HepG2 (cell line): Measurements from ENCODE around the gene PELI2. TPM values are rescaled to one million over a fixed set of nuclear protein-coding genes. Genes with fewer than 3 reads are reported as not detected.

Experiments used
- BHLHE40 ChIP-seq: IDR thresholded peaks from 2 replicates; pipeline ENCODE4 v1.6.1; 2011; ENCODE audit warnings: low read length, improper control_type of control experiment
- BRCA1 ChIP-seq: sonication (generic); formaldehyde crosslinking; IDR thresholded peaks from 2 replicates; pipeline ENCODE4 v1.4.0; 2020; ENCODE audit warnings: missing genetic modification reagents
- CBX1 ChIP-seq: IDR thresholded peaks from one replicate; pipeline ENCODE4 v1.6.1; 2016; ENCODE audit warnings: antibody characterized with exemption, low read depth
- EED ChIP-seq: sonication (generic); formaldehyde crosslinking; IDR thresholded peaks from 2 replicates; pipeline ENCODE4 v1.5.0; 2020; ENCODE audit warnings: mild to moderate bottlenecking, missing genetic modification reagents
- ELF1 ChIP-seq: sonication (generic); formaldehyde crosslinking; IDR thresholded peaks from 2 replicates; pipeline ENCODE4 v1.4.0; 2020; ENCODE audit warnings: missing genetic modification reagents
- HHEX ChIP-seq: IDR thresholded peaks from 2 replicates; pipeline ENCODE4 v1.6.1; 2016; ENCODE audit warnings: control low read depth
- KDM6A ChIP-seq: IDR thresholded peaks from 2 replicates; pipeline ENCODE4 v1.6.1; 2016; ENCODE audit warnings: low read depth
- SETDB1 ChIP-seq: sonication (generic); formaldehyde crosslinking; IDR thresholded peaks from 2 replicates; pipeline ENCODE4 v1.5.1; 2020; ENCODE audit warnings: missing genetic modification reagents, mild to moderate bottlenecking, borderline replicate concordance
- XBP1 ChIP-seq: sonication (generic); formaldehyde crosslinking; IDR thresholded peaks from 2 replicates; pipeline ENCODE4 v1.5.0; 2020; ENCODE audit warnings: missing genetic modification reagents
- ZFX ChIP-seq: sonication (generic); formaldehyde crosslinking; IDR thresholded peaks from 2 replicates; pipeline ENCODE4 v1.4.0; 2020; ENCODE audit warnings: mild to moderate bottlenecking, low read depth, missing genetic modification reagents, moderate library complexity
- ZNF775 ChIP-seq: sonication (generic); formaldehyde crosslinking; IDR thresholded peaks from 2 replicates; pipeline ENCODE4 v1.4.0; 2020; ENCODE audit warnings: missing genetic modification reagents, mild to moderate bottlenecking, moderate library complexity, borderline replicate concordance
- ZSCAN31 ChIP-seq: sonication (generic); formaldehyde crosslinking; IDR thresholded peaks from 2 replicates; pipeline ENCODE4 v1.5.0; 2020; ENCODE audit warnings: low read depth, mild to moderate bottlenecking, missing genetic modification reagents
- polyA plus RNA-seq, 8 experiments: library from polyadenylated mRNA; depleted of rRNA in 3 of 8; stranded (reverse) in 7 of 8; unstranded in 1 of 8; fragments of >200 nt; fragmentation: Illumina TruSeq in 4 of 8; extraction: Trizol in 4 of 8; gene quantifications; 2 replicates each; pipeline versions ENCODE4 v1.2.1 to v1.2.3, GENCODE V29; 2011 to 2016; ENCODE audit warnings: low read depth in 4 of 8, missing spikeins in 1 of 8, mixed read lengths in 1 of 8; ENCODE audit not compliant: insufficient read depth in 1 of 8
- total RNA-seq, 5 experiments: library from RNA; depleted of rRNA; stranded (reverse); fragments of >200 nt; fragmentation: Illumina TruSeq; extraction: Trizol; gene quantifications; 2 replicates each; pipeline ENCODE4 v1.2.3, GENCODE V29; 2016; ENCODE audit warnings: low read depth in 1 of 5
- TF ChIP-seq, protein P1 (sequence below): sonication (generic); formaldehyde crosslinking; IDR thresholded peaks from 2 replicates; pipeline ENCODE4 v1.5.1; 2020; ENCODE audit warnings: mild to moderate bottlenecking, missing genetic modification reagents, moderate library complexity
- TF ChIP-seq, protein P2 (sequence below): sonication (generic); formaldehyde crosslinking; IDR thresholded peaks from 2 replicates; pipeline ENCODE4 v1.5.1; 2020; ENCODE audit warnings: mild to moderate bottlenecking, missing genetic modification reagents, borderline replicate concordance
- TF ChIP-seq, protein P3 (sequence below): sonication (generic); formaldehyde crosslinking; IDR thresholded peaks from 2 replicates; pipeline ENCODE4 v1.5.0; 2020; ENCODE audit warnings: missing genetic modification reagents
- TF ChIP-seq, protein P4 (sequence below): sonication (generic); formaldehyde crosslinking; IDR thresholded peaks from 2 replicates; pipeline ENCODE4 v1.4.0; 2020; ENCODE audit warnings: missing genetic modification reagents

Gene PELI2
- total and polyA plus RNA-seq, 2 of the 13 experiments (the other 11 are each of a cell fraction or from before 2014, with no cell fraction given): 0.07 TPM; not detected in 1

DNA sequence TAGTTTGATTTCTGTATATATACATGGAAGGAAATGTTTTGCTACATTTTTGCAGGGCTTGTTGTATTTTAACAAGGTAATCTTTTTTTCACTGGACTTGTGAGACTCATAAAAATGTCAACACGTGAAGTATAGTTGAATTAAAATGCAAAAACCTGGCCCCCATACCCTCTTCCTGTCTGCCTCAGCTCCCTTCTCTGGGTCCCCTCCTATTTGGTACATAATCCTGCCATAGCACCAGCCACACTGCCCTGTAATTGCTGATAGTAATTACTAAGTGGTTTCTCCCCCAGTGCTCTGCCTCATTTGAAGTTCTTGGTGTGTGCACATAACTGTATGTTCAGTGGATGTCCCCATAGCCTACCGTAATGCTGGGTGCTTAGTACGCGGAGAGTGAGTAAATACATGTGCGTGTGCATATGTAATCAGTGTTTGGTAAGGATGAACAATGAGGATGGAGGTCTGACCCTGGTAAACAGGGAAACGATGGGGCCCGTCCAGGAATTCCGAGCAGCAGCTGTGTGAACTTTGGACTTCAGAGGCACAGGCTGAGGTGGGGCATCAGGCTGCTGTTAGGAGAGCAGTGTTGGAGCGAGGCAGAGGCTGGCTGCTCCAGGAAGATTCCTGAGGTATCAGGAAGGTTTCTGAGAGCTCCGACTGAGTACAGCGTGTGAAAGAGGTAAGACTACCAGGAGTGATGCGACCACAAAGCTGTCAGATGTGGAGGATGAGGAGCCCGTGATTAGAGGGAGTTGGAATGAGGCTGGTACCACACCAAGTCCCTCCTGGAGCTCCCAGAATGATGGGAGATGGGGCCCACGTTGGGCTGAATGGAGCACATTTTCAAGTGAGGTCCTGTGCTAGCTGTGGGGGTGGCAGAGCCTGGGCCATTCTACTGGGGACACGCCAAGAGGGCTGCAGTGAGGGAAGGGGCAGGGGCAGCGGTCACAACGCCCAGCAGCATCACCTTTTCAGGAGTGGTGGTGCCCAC is 106.8 kb downstream of the PELI2 start (continued):
- TF ChIP-seq BHLHE40 (peak; percentile 69), BRCA1 (CRISPR knock-in tag) (no peak), SETDB1 (no peak), EED (CRISPR knock-in tag) (no peak), KDM6A (peak; percentile 87), XBP1 (CRISPR knock-in tag) (no peak), ZSCAN31 (CRISPR knock-in tag) (no peak), HHEX (CRISPR knock-in tag) (0 out of 2 replicates have a peak, but pooled peaks have one; percentile 35), ELF1 (0 out of 2 replicates have a peak, but pooled peaks have one; percentile 10), ZFX (no peak), ZNF775 (CRISPR knock-in tag) (no peak), CBX1 (no peak)
- TF ChIP-seq, protein P1, sequence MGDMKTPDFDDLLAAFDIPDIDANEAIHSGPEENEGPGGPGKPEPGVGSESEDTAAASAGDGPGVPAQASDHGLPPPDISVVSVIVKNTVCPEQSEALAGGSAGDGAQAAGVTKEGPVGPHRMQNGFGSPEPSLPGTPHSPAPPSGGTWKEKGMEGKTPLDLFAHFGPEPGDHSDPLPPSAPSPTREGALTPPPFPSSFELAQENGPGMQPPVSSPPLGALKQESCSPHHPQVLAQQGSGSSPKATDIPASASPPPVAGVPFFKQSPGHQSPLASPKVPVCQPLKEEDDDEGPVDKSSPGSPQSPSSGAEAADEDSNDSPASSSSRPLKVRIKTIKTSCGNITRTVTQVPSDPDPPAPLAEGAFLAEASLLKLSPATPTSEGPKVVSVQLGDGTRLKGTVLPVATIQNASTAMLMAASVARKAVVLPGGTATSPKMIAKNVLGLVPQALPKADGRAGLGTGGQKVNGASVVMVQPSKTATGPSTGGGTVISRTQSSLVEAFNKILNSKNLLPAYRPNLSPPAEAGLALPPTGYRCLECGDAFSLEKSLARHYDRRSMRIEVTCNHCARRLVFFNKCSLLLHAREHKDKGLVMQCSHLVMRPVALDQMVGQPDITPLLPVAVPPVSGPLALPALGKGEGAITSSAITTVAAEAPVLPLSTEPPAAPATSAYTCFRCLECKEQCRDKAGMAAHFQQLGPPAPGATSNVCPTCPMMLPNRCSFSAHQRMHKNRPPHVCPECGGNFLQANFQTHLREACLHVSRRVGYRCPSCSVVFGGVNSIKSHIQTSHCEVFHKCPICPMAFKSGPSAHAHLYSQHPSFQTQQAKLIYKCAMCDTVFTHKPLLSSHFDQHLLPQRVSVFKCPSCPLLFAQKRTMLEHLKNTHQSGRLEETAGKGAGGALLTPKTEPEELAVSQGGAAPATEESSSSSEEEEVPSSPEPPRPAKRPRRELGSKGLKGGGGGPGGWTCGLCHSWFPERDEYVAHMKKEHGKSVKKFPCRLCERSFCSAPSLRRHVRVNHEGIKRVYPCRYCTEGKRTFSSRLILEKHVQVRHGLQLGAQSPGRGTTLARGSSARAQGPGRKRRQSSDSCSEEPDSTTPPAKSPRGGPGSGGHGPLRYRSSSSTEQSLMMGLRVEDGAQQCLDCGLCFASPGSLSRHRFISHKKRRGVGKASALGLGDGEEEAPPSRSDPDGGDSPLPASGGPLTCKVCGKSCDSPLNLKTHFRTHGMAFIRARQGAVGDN (CRISPR knock-in tag): 0 out of 2 replicates have a peak, but pooled peaks have one; percentile 18
- TF ChIP-seq, protein P2, sequence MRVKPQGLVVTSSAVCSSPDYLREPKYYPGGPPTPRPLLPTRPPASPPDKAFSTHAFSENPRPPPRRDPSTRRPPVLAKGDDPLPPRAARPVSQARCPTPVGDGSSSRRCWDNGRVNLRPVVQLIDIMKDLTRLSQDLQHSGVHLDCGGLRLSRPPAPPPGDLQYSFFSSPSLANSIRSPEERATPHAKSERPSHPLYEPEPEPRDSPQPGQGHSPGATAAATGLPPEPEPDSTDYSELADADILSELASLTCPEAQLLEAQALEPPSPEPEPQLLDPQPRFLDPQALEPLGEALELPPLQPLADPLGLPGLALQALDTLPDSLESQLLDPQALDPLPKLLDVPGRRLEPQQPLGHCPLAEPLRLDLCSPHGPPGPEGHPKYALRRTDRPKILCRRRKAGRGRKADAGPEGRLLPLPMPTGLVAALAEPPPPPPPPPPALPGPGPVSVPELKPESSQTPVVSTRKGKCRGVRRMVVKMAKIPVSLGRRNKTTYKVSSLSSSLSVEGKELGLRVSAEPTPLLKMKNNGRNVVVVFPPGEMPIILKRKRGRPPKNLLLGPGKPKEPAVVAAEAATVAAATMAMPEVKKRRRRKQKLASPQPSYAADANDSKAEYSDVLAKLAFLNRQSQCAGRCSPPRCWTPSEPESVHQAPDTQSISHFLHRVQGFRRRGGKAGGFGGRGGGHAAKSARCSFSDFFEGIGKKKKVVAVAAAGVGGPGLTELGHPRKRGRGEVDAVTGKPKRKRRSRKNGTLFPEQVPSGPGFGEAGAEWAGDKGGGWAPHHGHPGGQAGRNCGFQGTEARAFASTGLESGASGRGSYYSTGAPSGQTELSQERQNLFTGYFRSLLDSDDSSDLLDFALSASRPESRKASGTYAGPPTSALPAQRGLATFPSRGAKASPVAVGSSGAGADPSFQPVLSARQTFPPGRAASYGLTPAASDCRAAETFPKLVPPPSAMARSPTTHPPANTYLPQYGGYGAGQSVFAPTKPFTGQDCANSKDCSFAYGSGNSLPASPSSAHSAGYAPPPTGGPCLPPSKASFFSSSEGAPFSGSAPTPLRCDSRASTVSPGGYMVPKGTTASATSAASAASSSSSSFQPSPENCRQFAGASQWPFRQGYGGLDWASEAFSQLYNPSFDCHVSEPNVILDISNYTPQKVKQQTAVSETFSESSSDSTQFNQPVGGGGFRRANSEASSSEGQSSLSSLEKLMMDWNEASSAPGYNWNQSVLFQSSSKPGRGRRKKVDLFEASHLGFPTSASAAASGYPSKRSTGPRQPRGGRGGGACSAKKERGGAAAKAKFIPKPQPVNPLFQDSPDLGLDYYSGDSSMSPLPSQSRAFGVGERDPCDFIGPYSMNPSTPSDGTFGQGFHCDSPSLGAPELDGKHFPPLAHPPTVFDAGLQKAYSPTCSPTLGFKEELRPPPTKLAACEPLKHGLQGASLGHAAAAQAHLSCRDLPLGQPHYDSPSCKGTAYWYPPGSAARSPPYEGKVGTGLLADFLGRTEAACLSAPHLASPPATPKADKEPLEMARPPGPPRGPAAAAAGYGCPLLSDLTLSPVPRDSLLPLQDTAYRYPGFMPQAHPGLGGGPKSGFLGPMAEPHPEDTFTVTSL (CRISPR knock-in tag): 0 out of 2 replicates have a peak, but pooled peaks have one; percentile 40
- TF ChIP-seq, protein P3, sequence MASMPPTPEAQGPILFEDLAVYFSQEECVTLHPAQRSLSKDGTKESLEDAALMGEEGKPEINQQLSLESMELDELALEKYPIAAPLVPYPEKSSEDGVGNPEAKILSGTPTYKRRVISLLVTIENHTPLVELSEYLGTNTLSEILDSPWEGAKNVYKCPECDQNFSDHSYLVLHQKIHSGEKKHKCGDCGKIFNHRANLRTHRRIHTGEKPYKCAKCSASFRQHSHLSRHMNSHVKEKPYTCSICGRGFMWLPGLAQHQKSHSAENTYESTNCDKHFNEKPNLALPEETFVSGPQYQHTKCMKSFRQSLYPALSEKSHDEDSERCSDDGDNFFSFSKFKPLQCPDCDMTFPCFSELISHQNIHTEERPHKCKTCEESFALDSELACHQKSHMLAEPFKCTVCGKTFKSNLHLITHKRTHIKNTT (CRISPR knock-in tag): no peak
- TF ChIP-seq, protein P4, sequence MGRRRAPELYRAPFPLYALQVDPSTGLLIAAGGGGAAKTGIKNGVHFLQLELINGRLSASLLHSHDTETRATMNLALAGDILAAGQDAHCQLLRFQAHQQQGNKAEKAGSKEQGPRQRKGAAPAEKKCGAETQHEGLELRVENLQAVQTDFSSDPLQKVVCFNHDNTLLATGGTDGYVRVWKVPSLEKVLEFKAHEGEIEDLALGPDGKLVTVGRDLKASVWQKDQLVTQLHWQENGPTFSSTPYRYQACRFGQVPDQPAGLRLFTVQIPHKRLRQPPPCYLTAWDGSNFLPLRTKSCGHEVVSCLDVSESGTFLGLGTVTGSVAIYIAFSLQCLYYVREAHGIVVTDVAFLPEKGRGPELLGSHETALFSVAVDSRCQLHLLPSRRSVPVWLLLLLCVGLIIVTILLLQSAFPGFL: no peak
